HEK293T (cell line): ENCODE measurements around the gene CNST.

Experiments
- SUZ12 ChIP-seq: fragments of 450-650 bp; IDR thresholded peaks from 2 replicates; pipeline ENCODE4 v1.6.1; 2016; ENCODE audit warnings: mild to moderate bottlenecking
- TARDBP ChIP-seq: fragments of 450-650 bp; IDR thresholded peaks from 2 replicates; pipeline ENCODE4 v1.6.1; 2016
- ZNF384 ChIP-seq: fragments of 450-650 bp; IDR thresholded peaks from 2 replicates; pipeline ENCODE4 v1.6.1; 2016

DNA sequence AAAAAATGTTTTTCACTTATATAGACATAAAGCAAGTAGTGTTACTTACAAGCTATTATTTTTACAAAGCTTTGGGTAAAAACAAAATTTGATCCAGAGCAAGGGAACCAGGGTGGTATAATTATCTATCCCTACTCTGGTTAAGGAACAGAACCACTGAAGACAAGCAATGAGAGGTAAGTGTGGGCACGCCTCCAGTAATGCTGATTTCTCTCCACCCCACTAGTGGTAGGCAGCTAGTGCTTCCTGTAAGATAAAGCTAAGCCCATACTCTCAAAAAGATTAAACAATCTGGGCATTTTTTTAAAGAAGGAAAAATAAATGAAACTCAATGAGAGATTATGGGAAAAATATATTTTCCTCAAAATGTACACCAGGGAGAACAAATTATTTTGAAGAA, 22.3 kb upstream of the CNST start:
- TF ChIP-seq SUZ12, result no peak
- no peak for TF ChIP-seq TARDBP
- no peak for TF ChIP-seq ZNF384
